Measurements from ENCODE around the gene CACNA2D2. TPM values are rescaled to one million over a fixed set of nuclear protein-coding genes. Genes with fewer than 3 reads are reported as not detected.

Gene CACNA2D2
- total and polyA plus RNA-seq, 4 donors = 0.10 to 0.19 (median 0.15) TPM

- no peak overlapping the region for H3K9ac ChIP-seq (ENCODE audit: low read depth in 1 of 2, low read length in 2 of 2)
- H3K36me3 ChIP-seq (ENCODE audit: control insufficient read depth in 4 of 4, insufficient read depth in 3 of 4, low read depth in 1 of 4, low read length in 3 of 4) = no peaks in the 10 kb centered on the region
- H3K4me3 ChIP-seq (ENCODE audit: low read depth in 1 of 3, low read length in 3 of 3) = no peak overlapping the region
- no peak overlapping the region for H3K27ac ChIP-seq (ENCODE audit: low read depth in 1 of 2, low read length in 2 of 2)
- no peaks in the 10 kb centered on the region for H3K27me3 ChIP-seq (ENCODE audit: control insufficient read depth in 4 of 4, insufficient read depth in 4 of 4, low read length in 3 of 4)
- H3K4me1 ChIP-seq (ENCODE audit: control insufficient read depth in 4 of 4, insufficient read depth in 4 of 4, low read length in 3 of 4) = no peaks in the 10 kb centered on the region
- 85% methylated on average over 11 of the region's 11 CpGs for WGBS
- H3K9me3 ChIP-seq (ENCODE audit: control insufficient read depth in 4 of 4, low read length in 3 of 4) = no peaks in the 10 kb centered on the region
- TF ChIP-seq GABPA (IDR thresholded peaks at IDR 0.05 in 1 of 2, conservative IDR thresholded peaks at IDR 0.05 in 1 of 2) = no peak
- TF ChIP-seq FOXA2 (IDR thresholded peaks at IDR 0.05) = no peak
- no peak for TF ChIP-seq CTCF (IDR thresholded peaks at IDR 0.05; ENCODE audit: low read depth, low read length, missing input control)
- no peak for TF ChIP-seq EGR1 (IDR thresholded peaks at IDR 0.05; ENCODE audit: low read depth in 2 of 2)
- TF ChIP-seq TAF1 (conservative IDR thresholded peaks at IDR 0.05) = no peak
- TF ChIP-seq FOXA1 (IDR thresholded peaks at IDR 0.05) = no peak
- no peak for TF ChIP-seq MAX (IDR thresholded peaks at IDR 0.05)
- no peak for TF ChIP-seq SP1 (IDR thresholded peaks at IDR 0.05)
- no peak for DNase-seq (ENCODE audit: low spot score)
These were observed 91.1 kb downstream of the CACNA2D2 start for GRCh38 chr3:50412231-50412754.

- no peak overlapping the region for H3K27ac ChIP-seq (ENCODE audit: low read depth in 1 of 2, low read length in 2 of 2)
- DNase-seq (ENCODE audit: low spot score) = no peak
- no peaks in the 10 kb centered on the region for H3K4me1 ChIP-seq (ENCODE audit: control insufficient read depth in 4 of 4, insufficient read depth in 4 of 4, low read length in 3 of 4)
- 84% methylated on average over 4 of the region's 4 CpGs for WGBS
- TF ChIP-seq RAD21 (IDR thresholded peaks at IDR 0.05) = no peak
- TF ChIP-seq JUND (IDR thresholded peaks at IDR 0.05) = no peak
- TF ChIP-seq FOXA1 (IDR thresholded peaks at IDR 0.05) = no peak
- no peak for TF ChIP-seq SP1 (IDR thresholded peaks at IDR 0.05)
- no peak for TF ChIP-seq HNF4G (IDR thresholded peaks at IDR 0.05)
- TF ChIP-seq NR2F2 (IDR thresholded peaks at IDR 0.05) = no peak
- TF ChIP-seq REST (IDR thresholded peaks at IDR 0.05) = no peak
- no peak overlapping the region for H3K9ac ChIP-seq (ENCODE audit: low read depth in 1 of 2, low read length in 2 of 2)
- H3K9me3 ChIP-seq (ENCODE audit: control insufficient read depth in 4 of 4, low read length in 3 of 4) = no peaks in the 10 kb centered on the region
- H3K36me3 ChIP-seq (ENCODE audit: control insufficient read depth in 4 of 4, insufficient read depth in 3 of 4, low read depth in 1 of 4, low read length in 3 of 4) = no peaks in the 10 kb centered on the region
- H3K27me3 ChIP-seq (ENCODE audit: control insufficient read depth in 4 of 4, insufficient read depth in 4 of 4, low read length in 3 of 4) = no peaks in the 10 kb centered on the region
- H3K4me3 ChIP-seq (ENCODE audit: low read depth in 1 of 3, low read length in 3 of 3) = no peak overlapping the region
These were observed 92.2 kb downstream of the CACNA2D2 start for GRCh38 chr3:50411229-50411628.

- Histone ChIP-seq H3K9me3 (ENCODE audit: control insufficient read depth in 4 of 4, low read length in 3 of 4) (no peaks in the 10 kb centered on the region), H3K27me3 (ENCODE audit: control insufficient read depth in 4 of 4, insufficient read depth in 4 of 4, low read length in 3 of 4) (no peaks in the 10 kb centered on the region), H3K4me1 (ENCODE audit: control insufficient read depth in 4 of 4, insufficient read depth in 4 of 4, low read length in 3 of 4) (no peaks in the 10 kb centered on the region), H3K27ac (ENCODE audit: low read depth in 1 of 2, low read length in 2 of 2) (no peak overlapping the region), H3K36me3 (ENCODE audit: control insufficient read depth in 4 of 4, insufficient read depth in 3 of 4, low read depth in 1 of 4, low read length in 3 of 4) (no peaks in the 10 kb centered on the region), H3K9ac (ENCODE audit: low read depth in 1 of 2, low read length in 2 of 2) (no peak overlapping the region), H3K4me3 (ENCODE audit: low read depth in 1 of 3, low read length in 3 of 3) (no peak overlapping the region)
- DNase-seq (ENCODE audit: low spot score) = no peak
- WGBS = 84% methylated on average over 3 of the region's 3 CpGs
- TF ChIP-seq ZBTB33 (IDR thresholded peaks at IDR 0.05) (no peak), RAD21 (IDR thresholded peaks at IDR 0.05) (no peak), HNF4A (conservative IDR thresholded peaks at IDR 0.05) (no peak), HNF4G (IDR thresholded peaks at IDR 0.05) (no peak), JUND (IDR thresholded peaks at IDR 0.05) (no peak), MAX (IDR thresholded peaks at IDR 0.05) (no peak), CTCF (IDR thresholded peaks at IDR 0.05; ENCODE audit: low read depth, low read length, missing input control) (no peak), NR2F2 (IDR thresholded peaks at IDR 0.05) (no peak), SP1 (IDR thresholded peaks at IDR 0.05) (no peak), ATF3 (IDR thresholded peaks at IDR 0.05) (no peak), FOXA1 (IDR thresholded peaks at IDR 0.05) (no peak), TAF1 (conservative IDR thresholded peaks at IDR 0.05) (no peak), GABPA (IDR thresholded peaks at IDR 0.05 in 1 of 2, conservative IDR thresholded peaks at IDR 0.05 in 1 of 2) (no peak)
These were observed 92.8 kb downstream of the CACNA2D2 start for GRCh38 chr3:50410608-50411139.

Measured in liver (tissue), 9 donors.